CD1c-positive myeloid dendritic cell (primary cell): ENCODE measurements around the gene ELOB.

ENCODE experiments used
- DNase-seq: peaks from one replicate; pipeline ENCODE4 v3.0.0-alpha.2; 2016; ENCODE audit errors: extremely low spot score

ELOB gene

DNA sequence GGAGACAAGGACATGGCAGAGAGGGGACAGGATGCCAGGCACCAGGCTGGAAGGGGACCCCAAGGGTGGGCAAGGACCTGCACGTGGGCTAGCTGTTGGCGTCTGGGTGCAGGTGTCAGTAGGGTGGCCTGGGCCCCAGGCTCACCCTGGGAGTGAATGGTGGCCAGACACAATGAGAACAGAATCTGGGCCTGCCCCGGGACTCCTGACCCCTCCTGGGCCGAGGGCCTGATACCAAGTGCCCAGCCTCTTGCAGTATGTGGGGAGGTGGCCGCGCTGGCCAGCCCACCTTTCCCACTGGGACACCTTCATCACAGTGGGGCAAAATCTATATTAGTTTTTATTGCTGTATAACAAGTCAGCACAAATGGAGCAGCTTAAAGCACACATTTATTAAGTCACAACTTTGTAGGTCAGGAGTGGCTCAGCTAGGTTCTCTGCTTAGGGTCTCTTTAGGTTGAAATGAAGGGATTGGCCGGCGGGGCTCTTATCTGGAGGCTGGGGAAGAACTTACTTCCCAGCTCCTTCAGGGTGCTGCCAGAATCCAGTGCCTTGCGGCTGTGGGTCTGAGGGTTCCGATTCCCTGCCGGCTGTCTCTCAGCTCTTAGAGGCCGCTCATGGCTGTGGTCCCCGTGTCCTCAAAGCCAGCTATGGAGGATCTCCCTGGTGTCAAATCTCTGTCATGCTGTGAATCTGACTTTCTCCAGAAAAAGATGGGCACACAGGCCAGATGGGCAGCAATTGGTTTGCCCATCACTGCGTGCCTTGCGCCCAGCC, 6.7 kb upstream of the ELOB start:
- no peak for DNase-seq

DNA sequence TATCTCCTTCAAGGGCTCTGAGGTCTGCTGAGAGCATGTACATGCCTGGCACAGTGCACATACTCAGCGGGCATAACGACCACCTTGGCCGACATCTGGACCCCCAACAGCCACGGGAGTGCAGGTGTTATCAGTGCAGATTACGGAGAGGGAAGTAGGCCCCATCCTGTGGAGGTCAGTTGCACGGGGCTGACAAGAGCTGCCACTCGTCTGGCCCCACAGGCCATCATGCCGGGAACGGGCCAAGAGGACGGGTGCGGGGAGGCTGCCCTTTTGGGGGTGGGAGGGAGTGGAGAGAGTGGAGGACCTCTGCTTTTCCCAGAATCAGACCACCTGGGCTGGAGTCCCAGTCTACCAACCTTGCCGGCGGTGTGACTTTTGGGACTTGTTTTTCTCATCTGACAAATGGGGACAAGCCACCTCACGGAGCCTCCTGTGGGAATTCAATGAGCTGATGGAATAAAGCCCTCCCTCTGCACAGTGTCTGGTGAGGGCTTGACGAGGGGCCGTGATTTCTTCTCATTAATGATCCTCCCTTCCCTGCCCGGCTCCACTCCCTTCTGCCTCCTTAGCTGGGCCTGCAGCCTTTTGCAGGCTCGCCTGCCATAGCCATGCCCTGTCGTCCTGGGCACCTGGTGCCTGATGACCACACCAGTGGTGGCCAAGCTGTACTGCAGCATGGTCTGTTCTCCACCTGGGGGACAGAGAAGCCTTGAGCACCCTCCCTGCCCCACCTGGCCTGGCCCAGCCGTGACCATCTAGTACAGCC, 5.7 kb upstream of the ELOB start:
- no peak for DNase-seq

DNA sequence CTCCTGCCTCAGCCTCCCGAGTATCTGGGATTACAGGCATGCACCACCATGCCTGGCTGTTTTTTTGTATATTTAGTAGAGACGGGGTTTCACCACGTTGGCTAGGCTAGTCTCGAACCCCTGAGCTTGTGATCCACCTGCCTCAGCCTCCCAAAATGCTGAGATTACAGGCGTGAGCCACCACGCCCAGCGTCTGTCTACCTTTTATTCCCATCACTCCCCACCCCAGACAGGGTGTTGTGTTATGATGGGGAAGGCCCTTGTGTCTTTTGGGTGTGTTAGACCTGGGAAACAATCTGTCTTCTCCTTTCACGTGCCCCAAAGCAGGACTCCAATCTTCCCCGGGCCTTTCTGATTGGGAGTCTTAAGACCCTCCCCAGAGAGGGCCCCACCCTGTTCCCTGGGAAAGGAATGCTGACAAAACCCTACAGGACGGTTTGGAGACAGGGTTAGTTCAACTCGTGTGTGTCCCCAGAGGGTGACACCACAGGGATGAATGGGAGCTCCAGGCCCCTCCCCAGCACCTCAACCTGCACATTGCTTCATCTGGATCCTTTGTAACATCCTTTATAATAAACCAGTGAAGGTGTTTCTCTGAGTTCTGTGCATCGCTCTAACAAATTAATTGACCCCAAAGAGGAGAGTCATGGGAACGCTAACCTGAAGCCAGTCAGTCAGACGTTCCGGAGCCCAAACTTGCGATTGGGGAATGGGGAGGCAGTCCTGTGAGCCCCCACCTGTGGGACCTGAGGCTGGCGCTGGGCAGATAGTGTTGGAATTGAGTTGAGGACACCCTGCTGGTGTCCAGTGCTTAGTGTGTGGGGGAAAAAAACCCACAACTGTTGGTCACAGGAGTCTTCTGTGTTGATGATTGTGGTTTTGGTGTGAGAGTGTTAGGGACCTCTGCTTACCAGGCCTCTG, 3.2 kb upstream of the ELOB start:
- DNase-seq: no peak

DNA sequence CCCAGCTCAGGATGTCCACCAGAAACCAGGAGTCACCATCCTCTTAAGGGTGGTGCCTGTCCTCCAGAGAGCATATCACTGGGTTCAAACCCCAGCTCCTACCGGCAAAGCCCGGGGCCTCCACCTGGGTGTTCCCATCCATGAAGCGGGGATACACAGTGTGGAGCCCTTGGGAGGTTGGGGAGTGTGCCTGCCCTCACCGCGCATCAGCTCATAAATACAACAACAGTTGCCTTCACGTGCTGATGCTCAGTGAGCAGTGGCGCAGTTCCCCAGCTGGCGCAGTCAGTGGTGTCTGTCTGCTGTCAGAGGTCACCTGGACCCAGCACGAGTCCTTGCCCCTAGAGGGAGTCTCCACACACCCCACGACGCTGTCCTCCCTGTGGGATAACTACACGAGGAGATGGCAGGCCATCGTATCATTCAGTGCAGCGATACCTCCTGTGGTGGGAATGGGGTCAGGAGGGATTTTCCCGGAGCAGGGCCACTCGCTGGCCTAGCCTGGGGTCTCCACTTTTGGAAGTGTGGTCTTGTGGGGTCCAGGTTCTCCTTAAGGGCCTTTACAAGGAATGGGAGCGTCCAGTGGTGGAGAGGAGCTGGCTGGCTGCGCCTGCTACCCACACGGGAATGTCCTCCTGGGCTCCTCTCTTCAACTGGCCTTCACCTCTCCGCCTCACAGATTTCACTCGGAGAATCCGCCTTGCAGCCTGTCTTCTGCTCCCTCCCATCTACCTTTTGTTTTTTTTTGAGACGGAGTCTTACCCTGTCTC, 2.3 kb upstream of the ELOB start:
- DNase-seq: no peak

DNA sequence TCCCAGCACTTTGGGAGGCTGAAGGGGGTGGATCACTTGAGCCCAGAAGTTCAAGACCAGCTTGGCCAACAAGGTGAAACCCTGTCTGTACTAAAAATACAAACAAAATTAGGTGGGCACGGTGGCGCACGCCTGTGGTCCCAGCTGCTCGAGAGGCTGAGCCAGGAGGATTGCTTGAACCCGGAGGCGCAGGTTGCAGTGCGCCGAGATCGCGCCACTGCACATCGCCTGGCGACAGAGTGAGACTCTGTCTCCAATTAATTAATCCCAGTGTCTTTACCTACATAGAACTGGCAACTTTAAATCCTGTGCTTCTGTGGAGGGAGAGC, 1.5 kb upstream of the ELOB start:
- no peak for DNase-seq

DNA sequence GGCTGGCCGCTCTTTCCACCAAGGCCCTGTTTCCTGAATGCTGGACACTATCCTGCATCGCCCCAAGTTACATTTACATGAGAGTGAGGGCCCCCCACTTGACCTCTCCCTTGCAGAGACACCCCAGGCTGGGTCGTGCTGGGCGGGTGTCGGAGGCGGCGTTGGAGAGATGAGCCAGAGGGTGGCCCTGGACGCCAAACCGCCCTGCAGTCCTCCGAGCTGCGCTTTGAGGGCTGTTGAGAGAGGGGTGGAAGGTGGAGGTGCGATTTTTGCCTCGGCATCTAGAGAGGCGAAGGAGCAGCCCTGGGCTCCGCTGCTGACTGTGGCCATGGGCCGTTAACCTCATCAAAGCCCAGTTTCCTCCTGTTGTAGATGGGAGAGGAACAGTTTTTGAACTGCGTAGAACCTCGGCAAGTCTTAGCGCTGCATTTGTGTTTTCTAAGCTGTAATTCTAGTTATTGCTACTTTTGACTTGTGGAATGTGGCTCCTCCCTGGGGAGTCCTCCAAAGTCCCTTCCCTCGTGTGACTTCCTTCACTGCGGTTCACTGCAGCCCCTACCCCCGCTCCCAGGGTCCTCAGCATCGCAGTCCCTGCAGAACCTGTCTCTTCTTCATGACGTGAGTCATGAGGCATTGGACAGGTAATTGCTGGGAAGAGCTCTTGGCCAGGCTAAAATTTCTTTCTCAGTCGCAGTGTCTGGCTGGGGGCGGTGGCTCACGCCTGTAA, 986 bp upstream of the ELOB start:
- DNase-seq: peak; percentile 22

DNA sequence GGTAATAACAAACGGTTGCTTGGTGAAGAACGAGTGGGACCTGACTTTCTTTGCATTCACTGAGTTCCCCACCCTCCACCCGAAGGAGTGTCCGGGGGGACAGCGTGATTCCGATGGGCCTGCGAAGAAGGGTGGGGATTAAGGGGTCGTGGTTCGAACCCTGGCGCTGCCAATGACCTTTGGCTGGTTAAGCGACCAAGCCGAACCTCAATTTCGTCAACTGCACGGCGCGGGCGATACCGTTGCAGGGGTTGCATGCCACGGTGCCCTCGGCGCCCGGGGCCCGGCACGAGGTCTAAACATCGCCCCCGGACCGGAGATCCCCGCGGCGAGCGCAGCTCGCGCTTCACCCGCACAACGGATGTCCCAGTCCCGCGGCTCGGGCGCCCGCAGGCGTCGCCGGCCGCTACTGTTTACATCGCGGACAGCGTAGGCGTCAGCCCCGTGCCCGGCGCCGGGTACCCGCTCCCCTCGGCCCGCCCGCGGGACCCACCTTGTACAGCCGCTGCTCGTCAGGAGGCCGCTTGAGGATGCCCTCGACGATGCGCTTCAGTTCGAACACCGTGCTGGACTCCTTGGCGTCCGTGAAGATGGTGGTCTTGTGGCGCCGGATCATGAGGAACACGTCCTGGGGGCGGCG, 460 bp downstream of the ELOB start:
- peak; percentile 55 for DNase-seq

DNA sequence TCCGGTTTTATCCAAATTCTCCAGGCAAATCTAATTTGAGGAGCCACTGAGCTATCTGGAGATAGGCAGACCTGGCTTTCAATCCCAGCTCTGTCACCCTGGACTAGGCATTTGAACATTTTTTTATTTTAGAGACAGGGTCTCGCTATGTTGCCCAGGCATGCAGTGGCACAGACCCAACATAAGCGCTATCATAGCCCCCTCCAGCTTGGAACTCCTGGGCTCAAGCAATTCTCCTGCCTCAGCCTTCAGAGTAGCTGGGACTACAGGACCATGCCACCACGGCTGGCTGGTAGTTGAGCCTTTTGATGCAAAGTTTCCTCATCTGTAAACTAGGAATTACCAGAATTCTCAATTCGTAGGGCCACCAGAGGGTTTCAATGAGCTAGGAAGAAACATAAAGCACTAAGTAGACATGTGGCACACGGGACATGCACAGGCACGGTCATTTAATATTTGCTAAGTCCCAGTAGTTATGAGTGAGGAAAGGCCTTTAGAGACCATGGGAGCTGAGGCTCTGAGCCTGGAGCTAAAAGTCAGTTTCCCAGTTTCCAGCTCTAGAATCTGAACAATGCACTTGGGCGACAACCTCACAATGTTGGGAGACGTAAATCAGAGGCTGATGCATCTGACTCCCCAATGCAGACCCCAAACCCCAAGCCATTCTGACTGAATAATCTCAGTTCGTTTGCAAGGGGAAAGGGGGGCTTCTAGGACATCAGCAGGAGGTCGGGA, 1.1 kb downstream of the ELOB start:
- no peak for DNase-seq

DNA sequence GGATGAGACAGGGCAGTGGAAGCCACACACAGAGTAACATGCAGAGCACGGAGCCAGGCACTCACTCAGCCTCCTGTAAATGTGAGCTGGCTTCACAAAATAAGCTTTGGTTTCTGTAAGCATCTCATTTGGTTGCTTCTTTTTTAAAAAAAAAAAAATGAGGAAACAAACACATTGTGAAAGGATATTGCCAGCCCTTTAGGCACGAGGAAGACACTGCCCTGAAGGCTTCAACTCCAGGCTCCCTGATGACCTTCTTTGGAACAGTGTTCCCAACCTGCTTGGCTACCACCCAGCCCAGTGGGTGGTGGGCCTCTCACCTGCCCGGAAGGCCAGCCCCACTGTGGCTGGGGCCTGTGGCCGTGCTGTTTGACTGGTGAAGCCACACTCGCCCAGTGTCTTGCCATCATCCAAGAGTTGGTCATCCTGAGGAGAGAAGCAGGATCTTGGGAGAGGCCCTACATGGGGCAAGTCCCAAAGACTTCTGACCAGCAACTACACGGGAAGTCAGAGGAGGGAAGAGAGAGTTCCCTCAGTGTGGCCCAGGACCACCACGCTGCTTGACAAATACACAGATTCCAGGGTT, 1.9 kb downstream of the ELOB start:
- DNase-seq: peak; percentile 31

DNA sequence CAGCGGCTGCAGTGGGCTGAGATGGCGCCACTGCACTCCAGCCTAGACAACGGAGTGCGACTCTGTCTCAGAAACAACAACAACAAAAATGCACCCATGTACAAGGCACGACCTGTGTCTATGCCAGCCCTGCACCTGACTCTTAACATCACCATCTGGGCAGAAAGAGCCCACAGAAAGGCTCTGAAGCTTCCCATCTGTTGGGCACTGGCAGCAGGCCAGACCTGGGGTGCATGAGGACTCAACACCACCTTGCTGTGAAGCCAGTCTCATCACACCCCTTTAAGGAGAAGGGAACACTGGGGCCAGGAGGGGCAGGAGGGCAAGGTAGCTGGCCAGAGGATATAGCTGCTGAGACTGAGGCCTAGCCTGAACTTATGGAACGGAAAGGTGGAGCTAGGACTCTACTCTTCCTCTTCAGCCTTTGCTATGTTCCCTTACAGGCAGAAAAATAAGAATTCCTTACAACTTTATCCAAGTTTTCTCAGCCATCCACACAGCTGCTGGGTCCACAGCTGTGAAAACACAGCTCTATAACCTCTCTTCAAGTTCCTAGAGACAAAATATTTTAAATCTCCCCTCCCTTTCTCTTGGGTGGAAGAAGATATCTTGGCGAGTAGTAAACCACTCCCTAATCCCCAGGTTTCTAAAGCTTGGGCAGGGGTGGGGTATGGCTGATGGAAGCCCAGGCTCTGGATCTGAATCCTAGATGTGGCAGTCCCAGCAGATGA, 2.8 kb downstream of the ELOB start:
- no peak for DNase-seq

DNA sequence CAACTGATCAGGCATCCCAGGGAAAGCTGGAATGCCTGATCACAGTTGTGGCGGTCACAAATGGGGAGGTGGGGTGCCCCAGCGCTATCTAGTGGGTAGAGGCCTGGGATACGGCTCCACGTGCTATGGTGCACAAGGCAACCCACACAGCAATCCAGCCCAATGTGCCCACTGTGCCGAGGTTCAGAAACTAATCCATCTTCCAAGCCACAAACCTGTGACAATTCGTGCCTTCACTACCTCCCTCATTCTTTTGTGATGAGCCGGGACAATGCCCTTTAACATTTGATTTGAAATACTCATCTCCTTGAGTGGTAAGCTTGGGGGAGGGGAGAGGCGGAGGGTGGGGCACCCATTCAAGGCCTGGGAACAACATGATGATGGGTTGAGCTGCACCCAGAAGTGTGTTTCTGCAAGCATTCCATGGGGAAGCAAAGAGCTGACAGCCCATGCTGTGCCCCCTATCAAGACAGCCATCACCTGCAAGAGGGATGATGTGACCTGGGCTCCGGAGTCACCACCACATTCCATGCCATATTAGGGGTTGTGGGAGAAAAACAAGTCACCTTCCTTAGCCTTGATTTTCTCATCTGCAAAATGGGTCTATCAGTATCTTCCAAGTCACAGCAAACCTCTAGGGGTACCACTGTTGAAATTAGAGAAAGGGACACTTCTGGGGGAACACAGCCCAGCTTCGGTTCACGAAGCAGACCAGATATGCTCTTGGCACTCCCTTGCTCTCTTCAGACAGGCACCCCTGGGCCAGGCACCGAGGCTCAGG, 3.7 kb downstream of the ELOB start:
- no peak for DNase-seq

DNA sequence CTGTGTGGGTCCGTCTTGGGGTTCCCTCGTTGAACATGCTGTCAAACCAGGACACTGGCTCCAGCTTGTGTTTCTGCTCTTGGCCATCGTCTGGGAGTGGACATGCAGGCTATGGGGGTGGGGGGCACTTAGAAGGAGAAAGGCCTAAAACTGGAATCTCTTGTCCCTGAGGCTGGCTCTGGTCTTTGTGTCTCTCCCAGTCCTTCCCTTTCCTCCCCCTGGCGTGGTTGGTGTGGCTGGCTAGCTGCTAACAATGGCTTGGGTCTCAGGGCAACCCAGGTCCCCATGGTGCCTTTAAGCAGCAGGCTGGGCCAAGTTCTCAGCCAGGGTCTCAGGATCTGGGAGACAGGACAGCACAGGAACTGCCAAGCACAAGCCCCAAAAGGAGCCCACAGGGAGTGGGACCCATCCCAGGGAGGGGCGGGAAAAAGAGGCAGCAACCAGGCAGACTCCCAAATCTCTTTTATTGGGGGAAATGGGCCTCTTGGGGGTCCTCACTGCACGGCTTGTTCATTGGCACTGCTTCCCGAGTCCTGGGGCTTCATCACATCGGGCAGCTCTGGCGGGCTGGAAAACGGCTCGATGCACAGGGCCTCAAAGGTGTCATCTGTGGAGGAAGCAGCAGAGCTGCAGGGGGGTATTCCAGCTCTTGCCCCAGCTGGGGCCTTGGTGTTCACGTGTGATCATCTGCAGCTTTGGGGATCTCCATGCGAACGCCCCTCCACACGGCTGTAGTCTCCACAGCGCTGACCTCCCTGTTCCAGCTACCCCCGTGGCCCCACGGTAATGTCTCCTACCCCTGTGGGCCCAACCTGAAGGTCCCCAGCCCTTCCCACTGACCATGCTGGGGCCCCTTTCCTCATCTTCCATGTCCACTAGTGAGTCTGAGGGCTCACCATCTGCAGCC, 5.3 kb downstream of the ELOB start:
- DNase-seq: no peak

DNA sequence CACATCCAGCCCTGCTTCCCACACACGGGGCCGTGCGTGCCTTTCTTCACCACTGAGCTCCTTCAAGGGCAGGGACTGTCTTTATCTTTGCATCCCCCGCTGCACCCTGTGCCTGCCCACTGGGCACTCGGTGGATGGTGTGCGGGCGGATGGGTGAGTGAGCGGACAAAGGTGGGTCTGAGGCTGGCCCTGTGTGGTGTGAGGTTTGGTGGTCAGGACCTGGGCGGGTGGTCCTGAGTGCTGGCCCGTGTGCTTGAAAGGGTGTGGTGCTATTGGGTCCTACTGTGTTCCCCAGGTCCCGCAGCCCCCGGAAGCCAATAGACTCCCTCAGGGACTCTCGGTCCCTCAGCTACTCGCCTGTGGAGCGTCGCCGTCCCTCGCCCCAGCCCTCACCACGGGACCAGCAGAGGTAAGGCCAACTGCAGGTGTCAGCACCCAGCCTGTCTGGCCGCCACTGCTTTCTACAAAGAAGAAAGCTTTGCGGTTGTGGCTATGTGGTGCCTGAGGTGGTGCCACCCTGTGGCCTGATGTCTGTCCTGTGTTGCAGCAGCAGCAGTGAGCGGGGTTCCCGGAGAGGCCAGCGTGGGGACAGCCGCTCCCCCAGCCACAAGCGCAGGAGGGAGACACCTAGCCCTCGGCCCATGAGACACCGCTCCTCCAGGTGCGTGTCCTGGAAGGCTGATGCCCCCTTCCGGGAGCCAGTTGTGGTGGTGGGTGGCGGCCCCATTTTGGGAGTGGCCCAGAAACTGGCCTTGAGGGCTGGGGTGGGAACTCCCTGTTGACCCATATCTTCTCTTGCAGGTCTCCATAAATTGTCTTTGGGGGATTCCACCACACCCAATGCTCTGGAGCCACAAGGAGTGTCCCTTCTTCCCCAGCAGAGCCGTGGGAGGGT, 6.8 kb downstream of the ELOB start:
- no peak for DNase-seq

DNA sequence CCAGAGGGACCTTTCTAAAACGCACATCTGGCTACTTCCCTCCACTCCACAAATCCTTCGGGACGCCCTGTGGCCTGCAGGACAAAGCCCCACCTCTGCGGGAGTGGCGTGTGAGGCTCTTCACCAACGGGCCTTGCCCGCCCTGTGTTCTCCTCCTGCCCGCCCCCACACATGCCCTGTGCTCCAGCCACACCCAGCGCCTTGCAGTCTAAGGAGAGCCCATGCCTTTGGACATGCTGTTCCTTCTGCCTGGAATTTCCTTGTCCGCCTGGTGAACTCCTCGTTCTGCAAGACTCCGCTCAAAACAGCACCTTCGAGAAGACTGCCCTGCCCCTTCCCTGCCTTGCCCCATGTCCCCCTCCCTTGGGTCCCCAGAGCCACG, 7.4 kb downstream of the ELOB start:
- DNase-seq: no peak

DNA sequence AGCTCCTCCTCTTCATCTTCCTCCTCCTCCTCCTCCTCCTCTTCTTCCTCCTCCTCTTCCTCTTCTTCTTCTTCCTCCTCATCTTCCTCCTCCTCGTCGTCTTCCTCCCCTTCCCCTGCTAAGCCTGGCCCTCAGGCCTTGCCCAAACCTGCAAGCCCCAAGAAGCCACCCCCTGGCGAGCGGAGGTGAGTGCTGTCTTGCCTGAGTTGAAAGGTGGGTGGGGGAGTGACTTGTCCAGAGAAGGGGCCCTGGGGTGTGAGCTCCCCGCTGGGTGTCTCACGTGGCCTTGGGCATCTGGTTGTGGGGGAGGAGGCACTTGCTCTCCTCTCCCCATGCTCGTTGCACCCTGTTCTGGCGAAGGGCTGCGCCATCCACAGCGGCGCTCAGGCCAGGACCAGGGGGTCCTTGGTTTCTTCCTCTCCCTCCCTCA, 8.0 kb downstream of the ELOB start:
- no peak for DNase-seq
